ENCODE data around the gene BEND6.

GRCh38 chr6:57072108-57072507, 117.2 kb downstream of the BEND6 start:
- TF ChIP-seq MAZ (IDR thresholded peaks at IDR 0.05; ENCODE audit: borderline replicate concordance, low read depth, low read length) (no peak), MAZ (CRISPR knock-in tag; IDR thresholded peaks at IDR 0.05; ENCODE audit: low read depth) (no peak), THYN1 (CRISPR knock-in tag; IDR thresholded peaks at IDR 0.05; ENCODE audit: borderline replicate concordance, low read depth) (no peak), HNRNPUL1 (IDR thresholded peaks at IDR 0.05; ENCODE audit: low read depth, low read length) (no peak), HDAC2 (CRISPR knock-in tag; IDR thresholded peaks at IDR 0.05) (no peak), SP1 (IDR thresholded peaks at IDR 0.05) (no peak), SP1 (CRISPR knock-in tag; IDR thresholded peaks at IDR 0.05) (no peak), ZNF44 (CRISPR knock-in tag; IDR thresholded peaks at IDR 0.05) (no peak), ZNF556 (CRISPR knock-in tag; IDR thresholded peaks at IDR 0.05; ENCODE audit: borderline replicate concordance) (no peak), HNRNPLL (IDR thresholded peaks at IDR 0.05; ENCODE audit: low read depth, low read length, poor library complexity, severe bottlenecking) (no peak)
- TF ChIP-seq, protein P1, sequence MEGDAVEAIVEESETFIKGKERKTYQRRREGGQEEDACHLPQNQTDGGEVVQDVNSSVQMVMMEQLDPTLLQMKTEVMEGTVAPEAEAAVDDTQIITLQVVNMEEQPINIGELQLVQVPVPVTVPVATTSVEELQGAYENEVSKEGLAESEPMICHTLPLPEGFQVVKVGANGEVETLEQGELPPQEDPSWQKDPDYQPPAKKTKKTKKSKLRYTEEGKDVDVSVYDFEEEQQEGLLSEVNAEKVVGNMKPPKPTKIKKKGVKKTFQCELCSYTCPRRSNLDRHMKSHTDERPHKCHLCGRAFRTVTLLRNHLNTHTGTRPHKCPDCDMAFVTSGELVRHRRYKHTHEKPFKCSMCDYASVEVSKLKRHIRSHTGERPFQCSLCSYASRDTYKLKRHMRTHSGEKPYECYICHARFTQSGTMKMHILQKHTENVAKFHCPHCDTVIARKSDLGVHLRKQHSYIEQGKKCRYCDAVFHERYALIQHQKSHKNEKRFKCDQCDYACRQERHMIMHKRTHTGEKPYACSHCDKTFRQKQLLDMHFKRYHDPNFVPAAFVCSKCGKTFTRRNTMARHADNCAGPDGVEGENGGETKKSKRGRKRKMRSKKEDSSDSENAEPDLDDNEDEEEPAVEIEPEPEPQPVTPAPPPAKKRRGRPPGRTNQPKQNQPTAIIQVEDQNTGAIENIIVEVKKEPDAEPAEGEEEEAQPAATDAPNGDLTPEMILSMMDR (CRISPR knock-in tag; IDR thresholded peaks at IDR 0.05), result no peak
- TF ChIP-seq, protein P2, sequence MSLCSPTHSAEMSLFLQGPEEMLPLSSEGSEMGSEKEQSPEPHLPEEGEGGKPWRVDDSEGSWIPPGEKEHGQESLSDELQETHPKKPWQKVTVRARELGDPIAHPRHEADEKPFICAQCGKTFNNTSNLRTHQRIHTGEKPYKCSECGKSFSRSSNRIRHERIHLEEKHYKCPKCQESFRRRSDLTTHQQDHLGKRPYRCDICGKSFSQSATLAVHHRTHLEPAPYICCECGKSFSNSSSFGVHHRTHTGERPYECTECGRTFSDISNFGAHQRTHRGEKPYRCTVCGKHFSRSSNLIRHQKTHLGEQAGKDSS (CRISPR knock-in tag; IDR thresholded peaks at IDR 0.05; ENCODE audit: borderline replicate concordance, low read depth), result no peak
- TF ChIP-seq, protein P3, sequence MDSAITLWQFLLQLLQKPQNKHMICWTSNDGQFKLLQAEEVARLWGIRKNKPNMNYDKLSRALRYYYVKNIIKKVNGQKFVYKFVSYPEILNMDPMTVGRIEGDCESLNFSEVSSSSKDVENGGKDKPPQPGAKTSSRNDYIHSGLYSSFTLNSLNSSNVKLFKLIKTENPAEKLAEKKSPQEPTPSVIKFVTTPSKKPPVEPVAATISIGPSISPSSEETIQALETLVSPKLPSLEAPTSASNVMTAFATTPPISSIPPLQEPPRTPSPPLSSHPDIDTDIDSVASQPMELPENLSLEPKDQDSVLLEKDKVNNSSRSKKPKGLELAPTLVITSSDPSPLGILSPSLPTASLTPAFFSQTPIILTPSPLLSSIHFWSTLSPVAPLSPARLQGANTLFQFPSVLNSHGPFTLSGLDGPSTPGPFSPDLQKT (CRISPR knock-in tag; IDR thresholded peaks at IDR 0.05; ENCODE audit: borderline replicate concordance), result no peak
